ENCODE data around the gene APBA2.
A peak's percentile ranks its signal among the peaks of the same experiment; 100 is the strongest.

The APBA2 gene

DNA sequence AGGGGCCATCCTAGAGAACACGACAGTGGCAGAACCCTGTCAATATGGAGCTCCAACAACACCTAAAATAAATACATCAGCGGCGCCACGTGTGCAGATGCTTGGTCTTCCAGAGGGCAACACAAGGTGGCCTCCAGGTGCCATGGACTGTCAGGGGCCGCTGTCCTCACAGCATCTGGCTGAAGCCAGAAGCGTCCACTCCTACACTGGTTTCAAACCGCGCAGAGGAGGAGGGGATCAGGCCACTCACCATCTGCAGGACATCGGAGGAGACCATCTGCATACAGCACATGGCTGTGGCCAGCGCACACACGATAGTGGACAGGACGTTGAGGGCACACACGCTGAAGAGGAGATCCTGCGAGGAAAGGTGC, 265.7 kb downstream of the APBA2 start:
- no peaks in the 10 kb centered on the region for H3K36me3 ChIP-seq (ENCODE audit: insufficient read depth, low read length)

GRCh38 chr15:29156521-29156920, 270.7 kb downstream of the APBA2 start:
- Histone ChIP-seq H3F3A (ENCODE audit: low read depth) (no peaks in the 10 kb centered on the region), H3K9me2 (replicated peaks; ENCODE audit: low read depth, low read length) (no peaks in the 10 kb centered on the region), H3K4me1 (ENCODE audit: insufficient read depth, low read length, poor library complexity, severe bottlenecking) (peaks cover 10% of the 10 kb centered on the region), H3K4me3 (ENCODE audit: low read length, poor library complexity, severe bottlenecking) (no peak overlapping the region), H3K9ac (ENCODE audit: low read depth, low read length, poor library complexity, severe bottlenecking) (no peak overlapping the region), H3K4me2 (ENCODE audit: low read depth, low read length, poor library complexity, severe bottlenecking) (no peak overlapping the region), H2AFZ (ENCODE audit: low read length) (no peak overlapping the region), H3K79me2 (ENCODE audit: insufficient read depth, low read length) (no peaks in the 10 kb centered on the region), H3K9me3 (ENCODE audit: insufficient read depth, low read depth, low read length) (0 out of 2 replicates have a peak, but pooled peaks cover 6% of the 10 kb centered on the region), H4K20me1 (ENCODE audit: insufficient read depth, low read length, poor library complexity, severe bottlenecking) (no peaks in the 10 kb centered on the region), H3K27me3 (ENCODE audit: insufficient read depth, low read length, poor library complexity, severe bottlenecking) (no peaks in the 10 kb centered on the region), H3K36me3 (ENCODE audit: insufficient read depth, low read length) (no peaks in the 10 kb centered on the region)
- TF ChIP-seq CTCF (conservative IDR thresholded peaks at IDR 0.05; ENCODE audit: low read length) (no peak), EZH2phosphoT487 (IDR thresholded peaks at IDR 0.05; ENCODE audit: borderline replicate concordance) (no peak)

More for the DNA sequence above, 265.7 kb downstream of the APBA2 start:
- Histone ChIP-seq H3K4me1 (ENCODE audit: insufficient read depth, low read length, poor library complexity, severe bottlenecking) (peaks cover 12% of the 10 kb centered on the region), H3K27me3 (ENCODE audit: insufficient read depth, low read length, poor library complexity, severe bottlenecking) (peaks cover 5% of the 10 kb centered on the region), H3K4me2 (ENCODE audit: low read depth, low read length, poor library complexity, severe bottlenecking) (no peak overlapping the region), H4K20me1 (ENCODE audit: insufficient read depth, low read length, poor library complexity, severe bottlenecking) (no peaks in the 10 kb centered on the region), H3K4me3 (ENCODE audit: low read length, poor library complexity, severe bottlenecking) (no peak overlapping the region), H3K9ac (ENCODE audit: low read depth, low read length, poor library complexity, severe bottlenecking) (no peak overlapping the region), H3K9me2 (replicated peaks; ENCODE audit: low read depth, low read length) (no peaks in the 10 kb centered on the region), H2AFZ (ENCODE audit: low read length) (no peak overlapping the region), H3F3A (ENCODE audit: low read depth) (no peaks in the 10 kb centered on the region; the same call in 1 of the 2 replicates), H3K9me3 (ENCODE audit: insufficient read depth, low read depth, low read length) (0 out of 2 replicates have a peak, but pooled peaks cover 6% of the 10 kb centered on the region), H3K79me2 (ENCODE audit: insufficient read depth, low read length) (no peaks in the 10 kb centered on the region)
- TF ChIP-seq CTCF (conservative IDR thresholded peaks at IDR 0.05; ENCODE audit: low read length) (no peak), EZH2phosphoT487 (IDR thresholded peaks at IDR 0.05; ENCODE audit: borderline replicate concordance) (no peak)

GRCh38 chr15:29159771-29160455, 274.1 kb downstream of the APBA2 start:
- TF ChIP-seq EZH2phosphoT487 (IDR thresholded peaks at IDR 0.05; ENCODE audit: borderline replicate concordance) (no peak), CTCF (conservative IDR thresholded peaks at IDR 0.05; ENCODE audit: low read length) (no peak)
- peak overlapping the region; percentile 61 for H3K4me3 ChIP-seq (ENCODE audit: low read length, poor library complexity, severe bottlenecking)
- no peaks in the 10 kb centered on the region for H3K79me2 ChIP-seq (ENCODE audit: insufficient read depth, low read length)
- H3K27me3 ChIP-seq (ENCODE audit: insufficient read depth, low read length, poor library complexity, severe bottlenecking): no peaks in the 10 kb centered on the region
- H2AFZ ChIP-seq (ENCODE audit: low read length): no peak overlapping the region
- H3K9me2 ChIP-seq (replicated peaks; ENCODE audit: low read depth, low read length): no peaks in the 10 kb centered on the region
- peak overlapping the region; percentile 73 for H3K4me2 ChIP-seq (ENCODE audit: low read depth, low read length, poor library complexity, severe bottlenecking)
- H4K20me1 ChIP-seq (ENCODE audit: insufficient read depth, low read length, poor library complexity, severe bottlenecking): no peaks in the 10 kb centered on the region
- peaks cover 10% of the 10 kb centered on the region for H3K4me1 ChIP-seq (ENCODE audit: insufficient read depth, low read length, poor library complexity, severe bottlenecking)
- H3K9me3 ChIP-seq (ENCODE audit: insufficient read depth, low read depth, low read length): no peaks in the 10 kb centered on the region; the same call in 1 of the 2 replicates
- H3F3A ChIP-seq (ENCODE audit: low read depth): no peaks in the 10 kb centered on the region
- no peaks in the 10 kb centered on the region for H3K36me3 ChIP-seq (ENCODE audit: insufficient read depth, low read length)
- no peak overlapping the region for H3K9ac ChIP-seq (ENCODE audit: low read depth, low read length, poor library complexity, severe bottlenecking)
